Activated CD4-positive, alpha-beta T cell treated with anti-CD3 and anti-CD28 coated beads for 36 hours (primary cell): ENCODE data around the gene GRM1. TPM values are rescaled to one million over a fixed set of nuclear protein-coding genes. Genes with fewer than 3 reads are reported as not detected.

Experiments used
- ATAC-seq: fragments of 200-7000 bp; cut with Tn5 transposase; one replicate; pipeline ENCODE4 v1.10.0; 2021; ENCODE audit warnings: mild to moderate bottlenecking, moderate library complexity
- CTCF ChIA-PET: fragments of 350-600 bp; sonication (Branson Sonifier 250); formaldehyde crosslinking; loops from one replicate; lab custom pipeline; 2021; ENCODE audit warnings: antibody characterized with exemption; lab: Charles Lee
- POLR2A ChIA-PET: fragments of 350-600 bp; sonication (Branson Sonifier 250); formaldehyde crosslinking; loops from one replicate; lab custom pipeline; 2021; ENCODE audit warnings: antibody characterized with exemption, inconsistent platforms; lab: Charles Lee
- DNase-seq: peaks from one replicate; pipeline ENCODE4 v3.0.0-alpha.2; 2020
- H3K27ac Mint-ChIP-seq: one replicate; pipeline ENCODE4 v1.8.0; 2021; ENCODE audit warnings: mixed read lengths
- H3K27me3 Mint-ChIP-seq: one replicate; pipeline ENCODE4 v1.8.0; 2021; ENCODE audit warnings: mixed read lengths
- H3K36me3 Mint-ChIP-seq: one replicate; pipeline ENCODE4 v1.8.0; 2021; ENCODE audit warnings: low read depth, mixed read lengths
- H3K4me1 Mint-ChIP-seq: one replicate; pipeline ENCODE4 v1.8.0; 2021; ENCODE audit warnings: mixed read lengths
- H3K4me3 Mint-ChIP-seq: one replicate; pipeline ENCODE4 v1.8.0; 2021; ENCODE audit warnings: mild to moderate bottlenecking, moderate library complexity, mixed read lengths
- H3K9me3 Mint-ChIP-seq: one replicate; pipeline ENCODE4 v1.8.0; 2021; ENCODE audit warnings: low read depth, mixed read lengths
- intact Hi-C, 2 experiments: fragments of 100-400 bp; cut with DNase I in 1 of 2; cut with micrococcal nuclease in 1 of 2; formaldehyde crosslinking; loops; one replicate each; pipeline versions ENCODE4 v1.14.2 to v1.15.1; 2022 to 2024; cut with DNase I, micrococcal nuclease
- total RNA-seq, 2 experiments: library from RNA; stranded (reverse); gene quantifications; one replicate each; pipeline ENCODE4 v1.2.3, GENCODE V29; 2021

Gene GRM1
- total RNA-seq, 2 experiments from 2014 or later: not detected

GRCh38 chr6:146357578-146358430 lies 328.9 kb downstream of the GRM1 start:
- peaks cover 10% of the 10 kb centered on the region for H3K4me1 Mint-ChIP-seq
- ChIA-PET POLR2A (no interaction called here), CTCF (no interaction called here)
- H3K27ac Mint-ChIP-seq: no peak overlapping the region
- ATAC-seq: peak; percentile 86
- DNase-seq: peak; percentile 12
- no peak overlapping the region for H3K4me3 Mint-ChIP-seq
- intact Hi-C loops: loop anchor here in 1 of 2 experiments (10.0 kb wide), 1 partner anchor 623 kb away; the partner anchor contains the start of gene EPM2A
- no peaks in the 10 kb centered on the region for H3K9me3 Mint-ChIP-seq
- peaks cover 12% of the 10 kb centered on the region for H3K27me3 Mint-ChIP-seq
- H3K36me3 Mint-ChIP-seq: no peaks in the 10 kb centered on the region

- Mint-ChIP-seq H3K36me3 (no peaks in the 10 kb centered on the region), H3K27me3 (peaks cover 12% of the 10 kb centered on the region), H3K27ac (no peak overlapping the region), H3K9me3 (no peaks in the 10 kb centered on the region), H3K4me1 (peaks cover 10% of the 10 kb centered on the region), H3K4me3 (no peak overlapping the region)
- no peak for DNase-seq
- ChIA-PET CTCF (no interaction called here), POLR2A (no interaction called here)
- no peak for ATAC-seq
- intact Hi-C loops: loop anchor here in 1 of 2 experiments (10.0 kb wide), 1 partner anchor 624 kb away; the partner anchor contains the start of gene EPM2A
Observed at GRCh38 chr6:146358431-146359046, 329.7 kb downstream of the GRM1 start.

GRCh38 chr6:146359131-146359530 lies 330.3 kb downstream of the GRM1 start:
- POLR2A ChIA-PET: no interaction called here
- intact Hi-C loops: loop anchor here in 1 of 2 experiments (10.0 kb wide), 1 partner anchor 624 kb away; the partner anchor contains the start of gene EPM2A
- Mint-ChIP-seq H3K27me3 (peaks cover 12% of the 10 kb centered on the region), H3K4me1 (peaks cover 10% of the 10 kb centered on the region), H3K27ac (no peak overlapping the region), H3K9me3 (no peaks in the 10 kb centered on the region), H3K4me3 (no peak overlapping the region), H3K36me3 (no peaks in the 10 kb centered on the region)
- CTCF ChIA-PET: no interaction called here
- no peak for ATAC-seq
- DNase-seq: no peak

GRCh38 chr6:146361128-146361924 lies 332.5 kb downstream of the GRM1 start:
- intact Hi-C loops: no loop called here
- Mint-ChIP-seq H3K36me3 (no peaks in the 10 kb centered on the region), H3K27ac (no peak overlapping the region), H3K27me3 (peaks cover 8% of the 10 kb centered on the region), H3K4me1 (peaks cover 15% of the 10 kb centered on the region), H3K4me3 (no peak overlapping the region), H3K9me3 (no peaks in the 10 kb centered on the region)
- no peak for ATAC-seq
- no peak for DNase-seq
- CTCF ChIA-PET: interaction anchor here (0.6 kb wide), 1 partner anchor 238 kb away, joined by 3 read pairs; no protein-coding TSS in a partner anchor
- POLR2A ChIA-PET: no interaction called here

- intact Hi-C loops: no loop called here
- POLR2A ChIA-PET: no interaction called here
- no peak for ATAC-seq
Observed at GRCh38 chr6:146363838-146364607, 335.2 kb downstream of the GRM1 start.

GRCh38 chr6:146364816-146365594 lies 336.1 kb downstream of the GRM1 start:
- Mint-ChIP-seq H3K36me3 (no peaks in the 10 kb centered on the region), H3K4me3 (no peak overlapping the region), H3K9me3 (no peaks in the 10 kb centered on the region), H3K27me3 (peaks cover 4% of the 10 kb centered on the region), H3K27ac (no peak overlapping the region), H3K4me1 (peaks cover 5% of the 10 kb centered on the region)
- DNase-seq (no peak), ATAC-seq (peak; percentile 55)
- ChIA-PET POLR2A (no interaction called here), CTCF (no interaction called here)
- intact Hi-C loops: no loop called here

More at GRCh38 chr6:146363838-146364607, 335.2 kb downstream of the GRM1 start:
- H3K4me3 Mint-ChIP-seq: no peak overlapping the region
- no peaks in the 10 kb centered on the region for H3K9me3 Mint-ChIP-seq
- H3K27me3 Mint-ChIP-seq: peaks cover 4% of the 10 kb centered on the region
- H3K36me3 Mint-ChIP-seq: no peaks in the 10 kb centered on the region
- CTCF ChIA-PET: no interaction called here
- DNase-seq: no peak
- H3K27ac Mint-ChIP-seq: no peak overlapping the region
- H3K4me1 Mint-ChIP-seq: peaks cover 5% of the 10 kb centered on the region

GRCh38 chr6:146367061-146367460 lies 338.2 kb downstream of the GRM1 start:
- Mint-ChIP-seq H3K4me3 (no peak overlapping the region), H3K4me1 (peaks cover 5% of the 10 kb centered on the region), H3K27ac (no peak overlapping the region), H3K36me3 (no peaks in the 10 kb centered on the region), H3K27me3 (no peaks in the 10 kb centered on the region), H3K9me3 (peaks cover 8% of the 10 kb centered on the region)
- ATAC-seq (no peak), DNase-seq (no peak)
- CTCF ChIA-PET: no interaction called here
- intact Hi-C loops: no loop called here
- POLR2A ChIA-PET: no interaction called here

GRCh38 chr6:146369866-146370265 lies 341.0 kb downstream of the GRM1 start:
- ATAC-seq: no peak
- Mint-ChIP-seq H3K36me3 (no peaks in the 10 kb centered on the region), H3K27ac (no peak overlapping the region), H3K4me3 (no peak overlapping the region), H3K4me1 (peaks cover 2% of the 10 kb centered on the region), H3K27me3 (no peaks in the 10 kb centered on the region), H3K9me3 (peaks cover 10% of the 10 kb centered on the region)
- DNase-seq: no peak
- ChIA-PET POLR2A (no interaction called here), CTCF (no interaction called here)
- intact Hi-C loops: no loop called here

- Mint-ChIP-seq H3K27ac (no peak overlapping the region), H3K27me3 (peaks cover 5% of the 10 kb centered on the region), H3K4me1 (no peaks in the 10 kb centered on the region), H3K9me3 (no peaks in the 10 kb centered on the region), H3K4me3 (no peak overlapping the region), H3K36me3 (no peaks in the 10 kb centered on the region)
- no peak for DNase-seq
- POLR2A ChIA-PET: no interaction called here
- intact Hi-C loops: no loop called here
- no peak for ATAC-seq
- CTCF ChIA-PET: no interaction called here
Observed at GRCh38 chr6:146381486-146381885, 352.6 kb downstream of the GRM1 start.

GRCh38 chr6:146388736-146389364 lies 360.0 kb downstream of the GRM1 start:
- CTCF ChIA-PET: no interaction called here
- no peak for ATAC-seq
- POLR2A ChIA-PET: no interaction called here
- no peaks in the 10 kb centered on the region for H3K9me3 Mint-ChIP-seq
- DNase-seq: no peak
- H3K27me3 Mint-ChIP-seq: no peaks in the 10 kb centered on the region
- no peaks in the 10 kb centered on the region for H3K4me1 Mint-ChIP-seq
- H3K36me3 Mint-ChIP-seq: no peaks in the 10 kb centered on the region
- no peak overlapping the region for H3K27ac Mint-ChIP-seq
- intact Hi-C loops: no loop called here
- no peak overlapping the region for H3K4me3 Mint-ChIP-seq
